Measurements from ENCODE around the gene NTRK3. TPM values are rescaled to one million over a fixed set of nuclear protein-coding genes. Genes with fewer than 3 reads are reported as not detected.

NTRK3 gene
- total and polyA plus RNA-seq, 8 donors = 0.13 to 1.1 (median 0.60) TPM

DNA sequence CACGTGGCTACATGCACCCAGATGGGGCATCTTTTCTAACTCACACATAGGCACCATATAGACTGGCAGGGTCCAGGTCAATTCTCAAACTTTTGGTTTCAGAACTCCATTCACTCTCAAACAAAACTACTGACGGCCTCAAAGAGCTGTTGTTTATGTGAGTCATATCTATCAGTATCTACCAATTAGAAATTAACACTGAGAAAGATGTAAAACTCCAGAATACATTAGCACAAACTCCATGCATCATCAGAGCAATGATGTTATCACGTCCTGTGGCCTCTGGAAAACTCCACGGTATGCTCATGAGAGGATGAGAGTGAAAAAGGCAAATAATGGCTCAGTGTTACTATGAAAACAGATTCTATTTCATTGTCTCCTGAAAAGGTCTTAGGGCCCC is 116.1 kb downstream of the NTRK3 start:
- WGBS, 2 donors = 43 to 52% methylated on average over 4 of the region's 4 CpGs

GRCh38 chr15:88139936-88140335 is 116.6 kb downstream of the NTRK3 start:
- no peak for ATAC-seq

More for the DNA sequence above, 116.1 kb downstream of the NTRK3 start:
- peaks cover 0 to 4% (median 0%) of the 10 kb centered on the region in 4 donors for H3K27me3 ChIP-seq
- H3K4me3 ChIP-seq = no peak overlapping the region
- no peak for ATAC-seq
- no peaks in the 10 kb centered on the region for H3K36me3 ChIP-seq
- no peaks in the 10 kb centered on the region for H3K4me1 ChIP-seq
- no peak for TF ChIP-seq CTCF (IDR thresholded peaks at IDR 0.05)
- intact Hi-C loops (cut with DNase I) = no loop called here
- no peak overlapping the region for H3K27ac ChIP-seq
- no peaks in the 10 kb centered on the region for H3K9me3 ChIP-seq
- no peak for DNase-seq
- no peak for FAIRE-seq

GRCh38 chr15:88133795-88134194 is 122.7 kb downstream of the NTRK3 start:
- ATAC-seq (no peak), DNase-seq (no peak), FAIRE-seq (no peak)
- no peak overlapping the region for H3K4me3 ChIP-seq
- H3K36me3 ChIP-seq = no peaks in the 10 kb centered on the region
- H3K9me3 ChIP-seq = no peaks in the 10 kb centered on the region
- no peak overlapping the region for H3K27ac ChIP-seq
- intact Hi-C loops (cut with DNase I) = no loop called here
- no peak for TF ChIP-seq CTCF (IDR thresholded peaks at IDR 0.05)
- H3K4me1 ChIP-seq = no peaks in the 10 kb centered on the region
- H3K27me3 ChIP-seq = peaks cover 0 to 4% (median 0%) of the 10 kb centered on the region in 4 donors
- 52 to 69% methylated on average over 6 of the region's 6 CpGs for WGBS, 2 donors

More at GRCh38 chr15:88139936-88140335, 116.6 kb downstream of the NTRK3 start:
- Histone ChIP-seq H3K9me3 (no peaks in the 10 kb centered on the region), H3K27ac (no peak overlapping the region), H3K4me3 (no peak overlapping the region), H3K27me3 (peaks cover 0 to 4% (median 0%) of the 10 kb centered on the region in 4 donors), H3K4me1 (no peaks in the 10 kb centered on the region), H3K36me3 (no peaks in the 10 kb centered on the region)
- DNase-seq (no peak), FAIRE-seq (no peak)
- no peak for TF ChIP-seq CTCF (IDR thresholded peaks at IDR 0.05)
- intact Hi-C loops (cut with DNase I) = no loop called here
- 45% methylated on average over 2 of the region's 2 CpGs for WGBS, 2 donors

- no peaks in the 10 kb centered on the region for H3K4me1 ChIP-seq
- ATAC-seq = no peak
- no peak for TF ChIP-seq CTCF (IDR thresholded peaks at IDR 0.05)
- FAIRE-seq = no peak
- no peak overlapping the region for H3K4me3 ChIP-seq
- no peaks in the 10 kb centered on the region for H3K36me3 ChIP-seq
- intact Hi-C loops (cut with DNase I) = no loop called here
- 45 to 50% methylated on average over 4 of the region's 4 CpGs for WGBS, 2 donors
- no peak for DNase-seq
- no peak overlapping the region for H3K27ac ChIP-seq
- peaks cover 0 to 4% (median 0%) of the 10 kb centered on the region in 4 donors for H3K27me3 ChIP-seq
- H3K9me3 ChIP-seq = no peaks in the 10 kb centered on the region
Measured at GRCh38 chr15:88132499-88132898, 124.0 kb downstream of the NTRK3 start.

DNA sequence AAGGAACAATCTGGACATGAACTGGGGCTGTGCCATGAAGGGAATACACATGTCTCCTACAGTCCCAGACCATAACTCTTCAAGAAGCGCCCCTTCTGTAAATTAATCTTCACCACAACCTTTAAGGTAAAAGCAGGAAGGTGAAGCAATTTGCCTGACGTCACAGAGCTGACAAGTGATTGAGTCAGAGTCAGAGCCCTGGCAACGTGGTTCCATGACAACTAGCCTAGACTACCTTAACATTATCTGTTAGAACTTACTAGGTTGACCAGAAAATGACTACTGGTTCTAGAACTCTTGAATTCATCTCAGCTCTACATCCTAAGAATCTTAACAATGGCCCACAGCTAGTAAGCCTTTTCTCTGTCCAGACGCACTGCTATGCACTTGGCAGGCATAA is 124.6 kb downstream of the NTRK3 start:
- TF ChIP-seq CTCF (IDR thresholded peaks at IDR 0.05) = no peak
- Histone ChIP-seq H3K36me3 (no peaks in the 10 kb centered on the region), H3K27ac (no peak overlapping the region), H3K27me3 (peaks cover 0 to 4% (median 0%) of the 10 kb centered on the region in 4 donors), H3K9me3 (no peaks in the 10 kb centered on the region), H3K4me1 (no peaks in the 10 kb centered on the region), H3K4me3 (no peak overlapping the region)
- intact Hi-C loops (cut with DNase I) = no loop called here
- WGBS, 2 donors = 38 to 52% methylated on average over 4 of the region's 4 CpGs
- FAIRE-seq (no peak), ATAC-seq (no peak), DNase-seq (no peak)
